Measurements from ENCODE around the gene FGF14. TPM values are rescaled to one million over a fixed set of nuclear protein-coding genes. Genes with fewer than 3 reads are reported as not detected.

Gene FGF14
- total and polyA plus RNA-seq, 2 donors (not counting 1 experiment from before 2014, with no cell fraction given): under 0.01 TPM; not detected in 1

DNA sequence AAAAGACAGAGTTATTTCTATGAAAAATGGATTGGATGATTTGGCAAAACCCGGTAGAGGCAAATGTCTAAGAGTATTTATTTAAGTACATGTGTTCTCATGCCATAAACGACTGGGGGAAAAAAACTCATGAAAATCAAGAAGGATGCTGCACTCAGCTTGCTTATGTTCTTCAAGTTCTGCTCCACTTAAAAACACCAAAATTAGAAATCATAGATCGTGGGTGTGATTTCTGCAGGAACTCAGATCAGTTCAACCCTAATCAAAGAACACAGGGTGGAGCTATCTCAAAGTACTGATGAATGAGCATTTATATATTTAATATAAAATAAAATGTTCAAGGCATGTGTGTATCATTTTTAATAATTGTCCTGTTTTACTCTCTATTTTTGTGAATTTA lies 103.8 kb downstream of the FGF14 start:
- H3K36me3 ChIP-seq (replicated peaks in 1 of 2; ENCODE audit: control extremely low read depth in 1 of 2, control insufficient read depth in 1 of 2, extremely low read depth in 1 of 2, insufficient read depth in 2 of 2, low read length in 1 of 2): no peaks in the 10 kb centered on the region
- no peak for DNase-seq
- WGBS (ENCODE audit: insufficient coverage): 100% methylated on average over 1 of the region's 3 CpGs
- H2AFZ ChIP-seq (ENCODE audit: insufficient read depth, low read depth, low read length, poor library complexity, severe bottlenecking): no peak overlapping the region
- H3K27me3 Mint-ChIP-seq: no peaks in the 10 kb centered on the region
- ATAC-seq (ENCODE audit: low read depth): no peak
- H3K4me1 Mint-ChIP-seq: no peaks in the 10 kb centered on the region
- TF ChIP-seq CTCF (IDR thresholded peaks at IDR 0.05) (no peak), EZH2 (IDR thresholded peaks at IDR 0.05; ENCODE audit: borderline replicate concordance, insufficient read depth, low read depth, low read length, poor library complexity, severe bottlenecking) (no peak)
- H3K4me2 ChIP-seq (replicated peaks; ENCODE audit: low read depth, low read length, poor library complexity, severe bottlenecking): no peak overlapping the region
- intact Hi-C loops (cut with micrococcal nuclease): no loop called here
- no peak overlapping the region for H3K4me3 Mint-ChIP-seq
- no peaks in the 10 kb centered on the region for H3K27me3 ChIP-seq (replicated peaks in 1 of 4; ENCODE audit: control extremely low read depth in 1 of 4, control insufficient read depth in 3 of 4, insufficient read depth in 4 of 4, low read length in 3 of 4)
- no peak overlapping the region for H3K4me3 ChIP-seq (ENCODE audit: control extremely low read depth in 1 of 5, extremely low read depth in 1 of 5, insufficient read depth in 1 of 5, low read depth in 2 of 5, low read length in 4 of 5)
- ChIA-PET CTCF (no interaction called here), POLR2A (no interaction called here)
- H3K79me2 ChIP-seq (ENCODE audit: control insufficient read depth, insufficient read depth, low read length): no peaks in the 10 kb centered on the region
- H3K9me3 ChIP-seq (ENCODE audit: control extremely low read depth in 1 of 3, control insufficient read depth in 2 of 3, insufficient read depth in 1 of 3, low read length in 2 of 3): no peaks in the 10 kb centered on the region
- H3K27ac ChIP-seq (ENCODE audit: low read length in 2 of 2): no peak overlapping the region
- no peak overlapping the region for H3K9ac ChIP-seq (ENCODE audit: low read length)
- no peaks in the 10 kb centered on the region for H3K4me1 ChIP-seq (ENCODE audit: control insufficient read depth in 2 of 2, insufficient read depth in 2 of 2, low read length in 2 of 2)
- no peaks in the 10 kb centered on the region for H4K20me1 ChIP-seq (ENCODE audit: control insufficient read depth, insufficient read depth, low read length, poor library complexity, severe bottlenecking)
- no peak overlapping the region for H3K27ac Mint-ChIP-seq
- peaks cover 2% of the 10 kb centered on the region for H3K9me3 Mint-ChIP-seq (ENCODE audit: insufficient read depth)

GRCh38 chr13:102295316-102296048 lies 106.4 kb downstream of the FGF14 start:
- Histone ChIP-seq H3K27ac (ENCODE audit: low read length in 2 of 2) (no peak overlapping the region), H3K27me3 (replicated peaks in 1 of 4; ENCODE audit: control extremely low read depth in 1 of 4, control insufficient read depth in 3 of 4, insufficient read depth in 4 of 4, low read length in 3 of 4) (no peaks in the 10 kb centered on the region), H3K79me2 (ENCODE audit: control insufficient read depth, insufficient read depth, low read length) (no peaks in the 10 kb centered on the region), H4K20me1 (ENCODE audit: control insufficient read depth, insufficient read depth, low read length, poor library complexity, severe bottlenecking) (no peaks in the 10 kb centered on the region), H3K4me2 (replicated peaks; ENCODE audit: low read depth, low read length, poor library complexity, severe bottlenecking) (no peak overlapping the region), H3K9me3 (ENCODE audit: control extremely low read depth in 1 of 3, control insufficient read depth in 2 of 3, insufficient read depth in 1 of 3, low read length in 2 of 3) (no peaks in the 10 kb centered on the region), H2AFZ (ENCODE audit: insufficient read depth, low read depth, low read length, poor library complexity, severe bottlenecking) (no peak overlapping the region), H3K36me3 (replicated peaks in 1 of 2; ENCODE audit: control extremely low read depth in 1 of 2, control insufficient read depth in 1 of 2, extremely low read depth in 1 of 2, insufficient read depth in 2 of 2, low read length in 1 of 2) (no peaks in the 10 kb centered on the region), H3K9ac (ENCODE audit: low read length) (no peak overlapping the region), H3K4me3 (ENCODE audit: control extremely low read depth in 1 of 5, extremely low read depth in 1 of 5, insufficient read depth in 1 of 5, low read depth in 2 of 5, low read length in 4 of 5) (no peak overlapping the region), H3K4me1 (ENCODE audit: control insufficient read depth in 2 of 2, insufficient read depth in 2 of 2, low read length in 2 of 2) (no peaks in the 10 kb centered on the region)
- TF ChIP-seq CTCF (IDR thresholded peaks at IDR 0.05): no peak
- TF ChIP-seq EZH2 (IDR thresholded peaks at IDR 0.05; ENCODE audit: borderline replicate concordance, insufficient read depth, low read depth, low read length, poor library complexity, severe bottlenecking): no peak
- H3K27ac Mint-ChIP-seq: no peak overlapping the region
- ChIA-PET POLR2A (no interaction called here), CTCF (no interaction called here)
- intact Hi-C loops (cut with micrococcal nuclease): no loop called here
- no peaks in the 10 kb centered on the region for H3K4me1 Mint-ChIP-seq
- H3K4me3 Mint-ChIP-seq: no peak overlapping the region
- H3K27me3 Mint-ChIP-seq: no peaks in the 10 kb centered on the region
- ATAC-seq (ENCODE audit: low read depth): no peak
- DNase-seq: no peak
- WGBS (ENCODE audit: insufficient coverage): 100% methylated on average over 2 of the region's 9 CpGs
- H3K9me3 Mint-ChIP-seq (ENCODE audit: insufficient read depth): peaks cover 2% of the 10 kb centered on the region

Data from B cell (primary cell).